Endodermal cell (in vitro differentiated cells): ENCODE data around the gene CD276. TPM values are rescaled to one million over a fixed set of nuclear protein-coding genes. Genes with fewer than 3 reads are reported as not detected.

Experiments used
- DNase-seq: peaks from one replicate; pipeline ENCODE4 v3.0.0-alpha.2; 2017
- H3K27ac ChIP-seq: 2 replicates; pipeline ENCODE4 v1.5.1; 2013; ENCODE audit warnings: mild to moderate bottlenecking, low read depth, low read length, moderate library complexity
- H3K27me3 ChIP-seq: 2 replicates; pipeline ENCODE4 v1.6.1; 2013; ENCODE audit warnings: mild to moderate bottlenecking, low read length, moderate library complexity; ENCODE audit not compliant: insufficient read depth, control insufficient read depth, poor library complexity, severe bottlenecking
- H3K36me3 ChIP-seq: 2 replicates; pipeline ENCODE4 v1.7.0; 2013; ENCODE audit warnings: mild to moderate bottlenecking, low read length, moderate library complexity; ENCODE audit not compliant: control insufficient read depth, insufficient read depth
- H3K4me1 ChIP-seq: one replicate; pipeline ENCODE4 v1.7.0; 2013; ENCODE audit warnings: low read length; ENCODE audit not compliant: control insufficient read depth, insufficient read depth
- H3K4me3 ChIP-seq: 2 replicates; pipeline ENCODE4 v1.5.1; 2013; ENCODE audit warnings: mild to moderate bottlenecking, low read length, moderate library complexity
- H3K9ac ChIP-seq: 2 replicates; pipeline ENCODE4 v1.6.1; 2013; ENCODE audit warnings: mild to moderate bottlenecking, low read length, moderate library complexity; ENCODE audit not compliant: poor library complexity, severe bottlenecking; ENCODE audit errors: extremely low read depth
- H3K9me3 ChIP-seq: 2 replicates; pipeline ENCODE4 v1.6.1; 2013; ENCODE audit warnings: mild to moderate bottlenecking, low read length, moderate library complexity; ENCODE audit not compliant: control insufficient read depth
- H3K27ac Mint-ChIP-seq: 2 replicates; pipeline ENCODE4 v1.8.0; 2020; ENCODE audit warnings: mixed read lengths
- H3K27me3 Mint-ChIP-seq: 2 replicates; pipeline ENCODE4 v1.8.0; 2021; ENCODE audit warnings: mild to moderate bottlenecking, mixed read lengths; ENCODE audit not compliant: insufficient read depth
- H3K36me3 Mint-ChIP-seq: 2 replicates; pipeline ENCODE4 v1.8.0; 2020; ENCODE audit warnings: low read depth, mixed read lengths
- H3K4me1 Mint-ChIP-seq: 2 replicates; pipeline ENCODE4 v1.8.0; 2020; ENCODE audit warnings: mixed read lengths
- H3K4me3 Mint-ChIP-seq: 2 replicates; pipeline ENCODE4 v1.8.0; 2020; ENCODE audit warnings: mild to moderate bottlenecking, moderate library complexity, mixed read lengths
- H3K9me3 Mint-ChIP-seq: 2 replicates; pipeline ENCODE4 v1.8.0; 2020; ENCODE audit warnings: mild to moderate bottlenecking, mixed read lengths
- WGBS, 2 experiments: methylation state at CpG; one replicate each; pipeline versions ENCODE4 v1.1.5 to v1.1.7; 2013; ENCODE audit warnings: missing lambda C conversion rate in 2 of 2, mixed read lengths in 1 of 2; ENCODE audit not compliant: insufficient coverage in 1 of 2, insufficient read length in 1 of 2; 5-methylcytosine and 5-hydroxymethylcytosine counted together
- total RNA-seq, 2 donors: library from RNA; stranded (reverse); fragmentation: NEBNext Ultra II Directional in 1 of 2; extraction: Animal tissue kit (Norgen Biotek cat#: 25700) in 1 of 2; gene quantifications; 2 replicates in 1 of 2; 3 replicates in 1 of 2; pipeline ENCODE4 v1.2.1, GENCODE V29; 2021
- TF ChIP-seq, protein P1 (sequence below): fragments of 200-600 bp; sonication (generic); conservative IDR thresholded peaks from 2 replicates; pipeline ENCODE4 v1.5.0; 2021; ENCODE audit warnings: antibody characterized with exemption, mild to moderate bottlenecking

Gene CD276
- total RNA-seq, 2 donors from 2014 or later, result 122 to 133 TPM

DNA sequence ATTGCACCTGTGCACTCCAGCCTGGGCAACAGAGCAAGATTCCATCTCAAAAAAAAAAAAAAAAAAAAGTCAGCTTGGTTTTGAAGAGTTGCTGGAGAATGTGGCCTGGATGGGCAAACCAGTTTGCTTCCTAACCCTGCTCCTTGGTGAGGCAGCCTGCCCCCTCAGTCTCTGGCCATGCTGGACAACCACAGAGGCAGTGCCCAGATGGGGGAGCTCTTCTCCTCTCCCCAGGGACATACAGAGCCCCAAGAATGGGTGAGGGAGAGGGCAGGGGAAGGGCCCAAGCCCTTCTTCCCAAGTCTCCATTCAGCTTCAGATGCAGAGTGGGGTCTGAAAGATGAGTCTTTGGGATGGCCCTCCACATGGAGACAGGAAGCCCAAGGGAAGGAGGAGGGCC is 27.9 kb downstream of the CD276 start:
- DNase-seq, result peak; percentile 59
- H3K27ac Mint-ChIP-seq, result peak overlapping the region; percentile 21

DNA sequence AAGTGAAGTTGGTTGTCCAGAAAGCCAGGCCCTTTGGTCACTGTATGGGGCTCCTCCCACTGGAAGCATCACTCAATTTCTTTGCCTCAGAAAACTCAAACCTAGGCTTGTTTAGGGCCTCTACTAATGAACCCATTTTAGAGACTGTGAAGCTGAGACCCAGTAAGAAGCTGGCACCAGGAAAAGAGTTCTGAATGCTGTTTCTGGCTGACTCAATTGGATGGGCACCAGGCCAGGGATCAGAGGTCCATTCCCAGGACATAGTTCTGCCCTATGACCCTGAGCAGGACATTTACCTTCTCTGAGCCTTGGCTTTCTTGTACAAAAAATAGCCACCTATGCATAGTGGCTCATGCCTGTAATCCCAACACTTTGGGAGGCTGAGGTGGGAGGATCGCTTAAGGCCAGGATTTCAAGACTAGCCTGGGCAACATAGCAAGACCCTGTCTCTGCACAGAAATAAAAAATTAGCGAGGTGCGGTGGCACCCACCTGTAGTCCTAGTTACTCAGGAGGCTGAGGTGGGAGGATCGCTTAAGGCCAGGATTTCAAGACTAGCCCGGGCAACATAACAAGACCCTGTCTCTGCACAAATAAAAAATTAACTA is 30.6 kb downstream of the CD276 start:
- Histone ChIP-seq H3K36me3 (peaks cover 36% of the 10 kb centered on the region), H3K9ac (no peak overlapping the region), H3K4me1 (no peaks in the 10 kb centered on the region), H3K27me3 (peaks cover 9% of the 10 kb centered on the region), H3K27ac (no peak overlapping the region), H3K4me3 (no peak overlapping the region), H3K9me3 (no peaks in the 10 kb centered on the region)
- H3K4me1 Mint-ChIP-seq, result no peaks in the 10 kb centered on the region
- no peak for DNase-seq
- H3K27ac Mint-ChIP-seq, result no peak overlapping the region
- H3K4me3 Mint-ChIP-seq, result no peak overlapping the region
- TF ChIP-seq, protein P1, sequence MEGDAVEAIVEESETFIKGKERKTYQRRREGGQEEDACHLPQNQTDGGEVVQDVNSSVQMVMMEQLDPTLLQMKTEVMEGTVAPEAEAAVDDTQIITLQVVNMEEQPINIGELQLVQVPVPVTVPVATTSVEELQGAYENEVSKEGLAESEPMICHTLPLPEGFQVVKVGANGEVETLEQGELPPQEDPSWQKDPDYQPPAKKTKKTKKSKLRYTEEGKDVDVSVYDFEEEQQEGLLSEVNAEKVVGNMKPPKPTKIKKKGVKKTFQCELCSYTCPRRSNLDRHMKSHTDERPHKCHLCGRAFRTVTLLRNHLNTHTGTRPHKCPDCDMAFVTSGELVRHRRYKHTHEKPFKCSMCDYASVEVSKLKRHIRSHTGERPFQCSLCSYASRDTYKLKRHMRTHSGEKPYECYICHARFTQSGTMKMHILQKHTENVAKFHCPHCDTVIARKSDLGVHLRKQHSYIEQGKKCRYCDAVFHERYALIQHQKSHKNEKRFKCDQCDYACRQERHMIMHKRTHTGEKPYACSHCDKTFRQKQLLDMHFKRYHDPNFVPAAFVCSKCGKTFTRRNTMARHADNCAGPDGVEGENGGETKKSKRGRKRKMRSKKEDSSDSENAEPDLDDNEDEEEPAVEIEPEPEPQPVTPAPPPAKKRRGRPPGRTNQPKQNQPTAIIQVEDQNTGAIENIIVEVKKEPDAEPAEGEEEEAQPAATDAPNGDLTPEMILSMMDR, result no peak
- H3K27me3 Mint-ChIP-seq, result peaks cover 11% of the 10 kb centered on the region
- H3K36me3 Mint-ChIP-seq, result peaks cover 34% of the 10 kb centered on the region
- 86 to 97% methylated on average over 4 to 5 of the region's 5 CpGs for WGBS, 2 experiments
- H3K9me3 Mint-ChIP-seq, result no peaks in the 10 kb centered on the region

More for the DNA sequence above, 27.9 kb downstream of the CD276 start:
- no peaks in the 10 kb centered on the region for H3K9me3 ChIP-seq
- no peaks in the 10 kb centered on the region for H3K27me3 Mint-ChIP-seq
- H3K4me1 ChIP-seq, result no peaks in the 10 kb centered on the region
- no peak overlapping the region for H3K4me3 ChIP-seq
- no peak overlapping the region for H3K4me3 Mint-ChIP-seq
- no peaks in the 10 kb centered on the region for H3K4me1 Mint-ChIP-seq
- no peak overlapping the region for H3K9ac ChIP-seq
- H3K36me3 ChIP-seq, result peaks cover 60% of the 10 kb centered on the region
- H3K9me3 Mint-ChIP-seq, result no peaks in the 10 kb centered on the region
- peaks cover 51% of the 10 kb centered on the region for H3K36me3 Mint-ChIP-seq
- no peak overlapping the region for H3K27ac ChIP-seq
- TF ChIP-seq, protein P1, result peak; percentile 45
- H3K27me3 ChIP-seq, result no peaks in the 10 kb centered on the region

- H3K9me3 Mint-ChIP-seq, result no peaks in the 10 kb centered on the region
- H3K9ac ChIP-seq, result no peak overlapping the region
Observed at GRCh38 chr15:73715417-73715816, 31.2 kb downstream of the CD276 start.

More at GRCh38 chr15:73715417-73715816, 31.2 kb downstream of the CD276 start:
- 97 to 100% methylated on average over 3 of the region's 3 CpGs for WGBS, 2 experiments
- Histone ChIP-seq H3K9me3 (no peaks in the 10 kb centered on the region), H3K4me1 (no peaks in the 10 kb centered on the region), H3K36me3 (peaks cover 30% of the 10 kb centered on the region), H3K27me3 (peaks cover 14% of the 10 kb centered on the region), H3K27ac (no peak overlapping the region), H3K4me3 (no peak overlapping the region)
- Mint-ChIP-seq H3K36me3 (peaks cover 32% of the 10 kb centered on the region), H3K4me3 (no peak overlapping the region), H3K27ac (no peak overlapping the region), H3K27me3 (peaks cover 17% of the 10 kb centered on the region), H3K4me1 (no peaks in the 10 kb centered on the region)
- DNase-seq, result no peak
- TF ChIP-seq, protein P1, result no peak
